HL-60 (cell line): ENCODE results near the gene STPG2.
"Not testable (repeated sequence)": the region's sequence is repeated elsewhere in the genome, so short reads cannot be mapped to it uniquely, and the experiment has no call there.

ENCODE experiments used
- DNase-seq, 2 experiments: peaks; one replicate each; pipeline ENCODE4 v3.0.0-alpha.2; 2010 to 2020; ENCODE audit warnings: low read depth in 1 of 2, low spot score in 1 of 2
- H3K27ac ChIP-seq: fragments of 250-450 bp; sonication (Bioruptor Pico); replicated peaks from 2 replicates; pipeline ENCODE4 v1.5.1; 2020; ENCODE audit warnings: mild to moderate bottlenecking, moderate library complexity
- H3K27me3 ChIP-seq: fragments of 250-450 bp; sonication (Bioruptor Pico); 2 replicates; pipeline ENCODE4 v1.5.1; 2021; ENCODE audit warnings: mild to moderate bottlenecking, moderate library complexity; ENCODE audit not compliant: insufficient read depth, poor library complexity, severe bottlenecking
- H3K4me3 ChIP-seq: replicated peaks from 2 replicates; pipeline ENCODE4 v1.5.1; 2011; ENCODE audit warnings: mild to moderate bottlenecking, control low read depth, low read length; ENCODE audit not compliant: insufficient read depth
- CTCF ChIP-seq: IDR thresholded peaks from one replicate; pipeline ENCODE4 v1.5.1; 2011; ENCODE audit warnings: low read length, control low read depth, inconsistent platforms; ENCODE audit not compliant: insufficient read depth
- GABPA ChIP-seq: IDR thresholded peaks from 2 replicates; pipeline ENCODE4 v1.6.1; 2012; ENCODE audit warnings: low read depth
- POLR2AphosphoS5 ChIP-seq: IDR thresholded peaks from 2 replicates; pipeline ENCODE4 v1.6.1; 2012; ENCODE audit warnings: low read depth
- SPI1 ChIP-seq: IDR thresholded peaks from 2 replicates; pipeline ENCODE4 v1.6.1; 2012; ENCODE audit warnings: low read depth, mild to moderate bottlenecking, borderline replicate concordance
- TF ChIP-seq, protein P1 (sequence below): IDR thresholded peaks from 2 replicates; pipeline ENCODE4 v1.6.1; 2012; ENCODE audit warnings: low read depth; ENCODE audit not compliant: insufficient replicate concordance

Gene STPG2

GRCh38 chr4:97912156-97912555, 231.1 kb downstream of the STPG2 start:
- TF ChIP-seq GABPA (no peak), SPI1 (no peak), POLR2AphosphoS5 (no peak), CTCF (no peak)
- TF ChIP-seq, protein P1, sequence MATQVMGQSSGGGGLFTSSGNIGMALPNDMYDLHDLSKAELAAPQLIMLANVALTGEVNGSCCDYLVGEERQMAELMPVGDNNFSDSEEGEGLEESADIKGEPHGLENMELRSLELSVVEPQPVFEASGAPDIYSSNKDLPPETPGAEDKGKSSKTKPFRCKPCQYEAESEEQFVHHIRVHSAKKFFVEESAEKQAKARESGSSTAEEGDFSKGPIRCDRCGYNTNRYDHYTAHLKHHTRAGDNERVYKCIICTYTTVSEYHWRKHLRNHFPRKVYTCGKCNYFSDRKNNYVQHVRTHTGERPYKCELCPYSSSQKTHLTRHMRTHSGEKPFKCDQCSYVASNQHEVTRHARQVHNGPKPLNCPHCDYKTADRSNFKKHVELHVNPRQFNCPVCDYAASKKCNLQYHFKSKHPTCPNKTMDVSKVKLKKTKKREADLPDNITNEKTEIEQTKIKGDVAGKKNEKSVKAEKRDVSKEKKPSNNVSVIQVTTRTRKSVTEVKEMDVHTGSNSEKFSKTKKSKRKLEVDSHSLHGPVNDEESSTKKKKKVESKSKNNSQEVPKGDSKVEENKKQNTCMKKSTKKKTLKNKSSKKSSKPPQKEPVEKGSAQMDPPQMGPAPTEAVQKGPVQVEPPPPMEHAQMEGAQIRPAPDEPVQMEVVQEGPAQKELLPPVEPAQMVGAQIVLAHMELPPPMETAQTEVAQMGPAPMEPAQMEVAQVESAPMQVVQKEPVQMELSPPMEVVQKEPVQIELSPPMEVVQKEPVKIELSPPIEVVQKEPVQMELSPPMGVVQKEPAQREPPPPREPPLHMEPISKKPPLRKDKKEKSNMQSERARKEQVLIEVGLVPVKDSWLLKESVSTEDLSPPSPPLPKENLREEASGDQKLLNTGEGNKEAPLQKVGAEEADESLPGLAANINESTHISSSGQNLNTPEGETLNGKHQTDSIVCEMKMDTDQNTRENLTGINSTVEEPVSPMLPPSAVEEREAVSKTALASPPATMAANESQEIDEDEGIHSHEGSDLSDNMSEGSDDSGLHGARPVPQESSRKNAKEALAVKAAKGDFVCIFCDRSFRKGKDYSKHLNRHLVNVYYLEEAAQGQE: no peak
- no peak overlapping the region for H3K4me3 ChIP-seq
- no peak for DNase-seq
- H3K27me3 ChIP-seq: no peaks in the 10 kb centered on the region
- H3K27ac ChIP-seq: no peak overlapping the region

DNA sequence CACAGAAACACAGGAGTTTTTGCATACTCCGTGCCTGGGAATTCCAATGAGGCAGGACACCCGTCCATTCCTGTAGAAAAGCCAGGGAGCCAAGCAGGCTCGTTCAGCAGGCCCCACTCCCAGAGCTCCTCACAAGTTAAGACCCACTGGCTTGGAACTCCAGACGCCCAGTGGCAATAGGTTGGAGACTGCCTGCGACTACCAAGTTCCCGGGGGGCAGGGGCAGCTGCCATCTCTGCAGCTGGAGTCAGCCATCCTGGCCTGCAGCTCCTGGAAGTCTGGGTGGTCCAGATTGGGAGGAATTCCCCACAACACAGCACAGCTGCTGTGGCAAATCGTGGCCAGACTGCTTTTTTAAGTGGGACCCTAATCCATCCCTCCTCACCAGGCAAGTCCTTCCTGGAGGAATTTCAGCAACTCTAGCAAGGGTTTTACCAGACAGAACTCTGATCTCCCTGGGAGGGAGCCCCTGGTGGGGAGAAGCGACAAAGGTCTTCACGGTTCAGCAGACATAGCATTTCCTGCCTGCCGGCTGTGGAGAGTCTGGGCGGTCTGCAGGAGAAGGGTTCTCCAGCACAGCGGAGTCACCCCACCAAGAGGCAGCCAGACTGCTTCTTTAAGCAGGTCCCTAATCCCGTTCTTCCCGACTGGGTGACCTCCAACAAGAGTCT, 231.9 kb downstream of the STPG2 start:
- no peak overlapping the region for H3K27ac ChIP-seq
- no peak overlapping the region for H3K4me3 ChIP-seq
- TF ChIP-seq POLR2AphosphoS5: no peak
- TF ChIP-seq GABPA: no peak
- TF ChIP-seq SPI1: no peak
- TF ChIP-seq, protein P1: no peak
- TF ChIP-seq CTCF: no peak
- no peak for DNase-seq
- no peaks in the 10 kb centered on the region for H3K27me3 ChIP-seq

DNA sequence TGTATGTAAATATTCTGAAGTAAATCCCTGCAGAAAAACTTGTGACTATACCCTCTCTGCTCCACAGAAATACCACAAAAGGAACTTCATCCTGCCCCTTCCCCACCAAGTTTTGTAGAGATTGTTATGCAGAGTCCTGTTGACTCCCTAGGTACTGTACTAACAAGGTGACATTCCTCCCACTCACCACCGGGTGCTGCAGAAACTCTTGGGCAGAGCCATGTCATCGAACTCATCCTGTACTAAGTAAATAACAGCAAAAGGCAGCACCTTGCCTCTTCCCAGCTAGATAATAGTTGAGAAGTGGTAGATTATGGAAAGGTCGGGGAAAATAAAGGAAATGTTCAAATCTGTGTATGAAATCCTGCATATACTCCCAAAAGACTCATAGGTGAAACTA, 233.3 kb downstream of the STPG2 start:
- no peak for TF ChIP-seq SPI1
- TF ChIP-seq, protein P1: no peak
- no peak for TF ChIP-seq GABPA
- TF ChIP-seq POLR2AphosphoS5: no peak
- no peak for TF ChIP-seq CTCF
- H3K4me3 ChIP-seq: no peak overlapping the region
- DNase-seq: no peak
- no peaks in the 10 kb centered on the region for H3K27me3 ChIP-seq
- no peak overlapping the region for H3K27ac ChIP-seq

DNA sequence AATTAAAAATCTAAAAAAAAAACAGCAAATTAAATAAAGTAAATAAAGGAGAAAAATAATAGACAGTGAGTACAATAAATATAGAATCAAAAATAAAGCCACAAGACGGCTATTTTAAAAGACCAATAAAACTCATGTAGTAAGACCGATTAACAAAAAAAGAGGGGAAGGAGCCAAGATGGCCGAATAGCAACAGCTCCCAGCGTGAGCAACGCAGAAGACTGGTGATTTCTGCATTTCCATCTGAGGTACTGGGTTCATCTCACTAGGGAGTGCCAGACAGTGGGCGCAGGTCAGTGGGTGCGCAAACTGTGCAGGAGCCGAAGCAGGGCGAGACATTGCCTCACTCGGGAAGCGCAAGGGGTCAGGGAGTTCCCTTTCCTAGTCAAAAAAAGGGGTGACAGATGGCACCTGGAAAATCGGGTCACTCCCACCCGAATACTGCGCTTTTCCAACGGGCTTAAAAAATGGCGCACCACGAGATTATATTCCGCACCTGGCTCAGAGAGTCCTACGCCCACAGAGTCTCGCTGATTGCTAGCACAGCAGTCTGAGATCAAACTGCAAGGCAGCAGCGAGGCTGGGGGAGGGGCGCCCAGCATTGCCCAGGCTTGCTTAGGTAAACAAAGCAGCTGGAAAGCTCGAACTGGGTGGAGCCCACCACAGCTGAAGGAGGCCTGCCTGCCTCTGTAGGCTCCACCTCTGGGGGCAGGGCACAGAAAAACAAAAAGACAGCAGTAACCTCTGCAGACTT, 239.7 kb downstream of the STPG2 start:
- not testable (repeated sequence) for DNase-seq, H3K27ac ChIP-seq, H3K4me3 ChIP-seq, H3K27me3 ChIP-seq
